ENCODE measurements around the gene PTOV1.

Gene PTOV1

DNA sequence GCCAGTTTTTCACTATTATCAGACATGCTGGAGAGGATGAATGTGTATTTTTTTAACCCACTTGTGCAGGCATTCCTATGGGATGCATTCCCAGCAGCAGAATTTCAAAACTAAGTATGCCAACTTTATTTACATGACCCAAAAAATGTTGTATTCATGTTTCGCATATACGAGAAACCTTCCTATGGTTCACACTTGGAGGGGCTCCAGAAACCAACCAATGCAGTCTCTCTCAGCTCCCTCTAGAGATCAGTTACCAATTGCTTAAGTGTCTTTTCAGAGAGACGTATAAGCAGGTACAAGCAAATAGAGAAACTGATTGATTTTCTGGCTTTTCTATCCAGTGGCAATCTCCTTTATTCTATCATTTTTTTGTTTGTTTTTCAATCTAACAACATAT is 5.5 kb upstream of the PTOV1 start:
- DNase-seq = no peak

DNA sequence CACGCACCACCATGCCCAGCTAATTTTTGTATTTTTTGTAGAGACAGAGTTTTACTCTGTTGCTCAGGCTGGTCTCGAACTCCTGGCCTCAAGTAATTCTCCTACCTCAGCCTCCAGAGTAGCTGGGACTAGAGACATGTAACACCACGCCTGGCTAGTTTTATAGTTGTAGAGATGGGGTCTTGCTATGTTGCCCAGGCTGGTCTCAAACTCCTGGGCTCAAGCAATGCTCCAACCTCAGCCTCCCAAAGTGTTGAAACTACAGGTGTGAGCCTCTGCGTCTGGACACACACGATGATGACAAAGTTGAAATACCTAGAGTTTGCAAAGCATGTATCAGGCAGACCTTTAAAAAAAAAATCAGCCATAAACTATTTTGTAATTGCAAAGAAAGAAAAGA is 4.6 kb upstream of the PTOV1 start:
- no peak for DNase-seq

DNA sequence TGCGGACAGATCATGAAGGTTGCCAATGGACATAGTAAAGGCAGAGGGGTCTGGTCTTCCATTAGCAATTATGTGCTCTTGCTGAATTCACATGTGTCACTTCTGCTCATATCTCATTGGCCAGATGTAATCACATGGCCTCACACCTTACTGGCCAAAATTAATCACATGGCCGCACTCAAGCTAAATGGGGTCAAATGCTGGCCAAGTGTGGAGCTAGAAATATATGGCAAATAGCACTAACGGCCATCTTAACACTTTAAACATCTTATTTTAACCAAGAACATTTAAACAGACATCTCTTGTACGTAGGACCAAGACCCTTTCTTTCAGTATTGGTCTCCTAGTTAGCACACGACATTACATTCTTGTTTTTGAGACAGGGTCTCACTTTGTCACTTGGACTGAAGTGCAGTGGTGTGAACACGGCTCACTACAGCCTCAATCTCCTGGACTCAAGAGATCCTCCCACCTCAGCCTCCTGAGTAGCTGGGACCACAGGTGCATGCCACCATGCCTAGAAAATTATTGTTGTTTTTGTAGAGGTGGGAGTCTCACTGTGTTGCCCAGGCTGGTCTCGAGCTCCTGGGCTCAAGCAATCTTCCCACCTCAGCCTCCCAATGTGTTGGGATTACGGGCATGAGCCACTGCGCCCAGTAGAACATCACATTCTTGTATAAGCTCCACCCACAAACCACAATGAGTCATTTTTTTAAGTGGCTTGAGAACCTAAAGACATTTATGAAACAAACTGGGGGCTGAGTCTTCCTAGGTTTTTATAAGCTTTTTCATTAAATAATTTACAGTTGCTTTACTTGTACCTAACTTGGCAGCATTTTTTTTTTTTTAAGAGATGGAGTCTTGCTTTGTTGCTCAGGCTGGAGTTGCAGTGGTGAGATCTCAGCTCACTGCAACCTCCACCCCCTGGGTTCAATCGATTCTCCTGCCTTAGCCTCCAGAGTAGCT is 2.9 kb upstream of the PTOV1 start:
- DNase-seq = no peak

DNA sequence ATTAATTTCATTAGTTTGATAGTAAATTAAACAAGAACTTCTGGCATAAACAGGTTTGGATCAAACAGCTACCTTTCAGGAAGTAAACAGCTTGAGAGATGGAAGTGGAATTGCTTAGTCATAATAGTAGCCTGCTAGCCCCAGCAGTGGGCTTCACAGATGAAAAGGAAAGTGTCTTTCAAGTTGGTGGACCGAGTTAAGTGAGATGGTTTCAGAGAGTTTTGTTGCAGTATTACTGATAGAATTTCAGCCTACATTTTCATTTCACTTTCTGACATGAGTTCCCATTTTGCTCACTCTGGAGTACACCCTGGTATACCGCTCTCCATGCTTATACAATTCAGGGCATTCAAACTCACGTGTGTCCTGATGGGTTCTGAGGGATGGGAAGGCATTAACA is 2.0 kb upstream of the PTOV1 start:
- DNase-seq = no peak

DNA sequence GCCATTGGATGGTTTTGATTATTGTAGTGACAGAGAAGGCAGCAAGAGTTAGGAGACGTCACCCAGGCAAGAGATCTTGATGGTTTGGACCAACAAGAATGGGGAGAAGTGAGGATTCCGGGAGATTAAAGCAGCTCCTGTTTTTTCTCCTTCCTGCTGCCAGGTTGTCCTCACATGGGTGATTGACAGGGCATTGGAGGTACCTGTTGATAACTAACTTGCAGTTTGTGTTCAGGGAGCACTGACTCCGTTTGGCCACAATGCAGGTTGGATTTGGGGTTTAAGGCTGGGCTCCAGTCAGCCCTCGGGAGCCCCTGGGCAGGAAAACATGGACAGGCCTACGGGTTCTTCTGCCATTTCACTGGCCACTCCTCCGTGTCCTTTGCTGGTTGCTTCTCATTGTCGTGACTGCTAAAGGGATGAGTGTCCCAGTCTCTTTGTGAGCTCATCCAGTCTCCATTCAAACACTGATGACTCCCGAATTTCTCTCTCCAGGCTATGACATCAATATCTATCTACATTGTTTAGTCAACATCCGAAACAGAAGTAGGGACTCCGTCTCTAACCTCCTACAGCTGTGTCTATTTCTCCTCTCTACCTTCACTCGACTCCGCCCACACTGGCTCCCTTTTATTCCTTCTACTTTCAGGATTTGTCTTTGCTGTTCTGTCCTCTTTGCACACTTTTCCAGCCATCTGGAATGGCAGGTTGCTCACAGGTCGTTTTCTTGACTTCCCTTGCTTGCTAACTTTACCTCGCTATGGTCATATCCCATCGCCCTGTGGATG is 1.3 kb upstream of the PTOV1 start:
- no peak for DNase-seq

DNA sequence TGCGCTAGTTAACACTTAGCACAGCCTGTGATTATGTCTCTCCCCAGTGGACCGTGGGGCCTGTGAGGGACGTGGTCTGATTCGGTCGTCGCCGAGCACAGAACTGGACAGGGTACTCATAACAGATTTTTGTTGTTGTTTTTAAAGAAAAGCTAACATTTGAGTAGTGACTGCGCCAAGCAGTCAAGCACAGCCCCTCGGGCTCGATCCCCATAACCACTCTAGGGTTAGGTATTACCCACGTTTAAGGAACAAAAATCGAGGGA is 805 bp upstream of the PTOV1 start:
- no peak for DNase-seq

DNA sequence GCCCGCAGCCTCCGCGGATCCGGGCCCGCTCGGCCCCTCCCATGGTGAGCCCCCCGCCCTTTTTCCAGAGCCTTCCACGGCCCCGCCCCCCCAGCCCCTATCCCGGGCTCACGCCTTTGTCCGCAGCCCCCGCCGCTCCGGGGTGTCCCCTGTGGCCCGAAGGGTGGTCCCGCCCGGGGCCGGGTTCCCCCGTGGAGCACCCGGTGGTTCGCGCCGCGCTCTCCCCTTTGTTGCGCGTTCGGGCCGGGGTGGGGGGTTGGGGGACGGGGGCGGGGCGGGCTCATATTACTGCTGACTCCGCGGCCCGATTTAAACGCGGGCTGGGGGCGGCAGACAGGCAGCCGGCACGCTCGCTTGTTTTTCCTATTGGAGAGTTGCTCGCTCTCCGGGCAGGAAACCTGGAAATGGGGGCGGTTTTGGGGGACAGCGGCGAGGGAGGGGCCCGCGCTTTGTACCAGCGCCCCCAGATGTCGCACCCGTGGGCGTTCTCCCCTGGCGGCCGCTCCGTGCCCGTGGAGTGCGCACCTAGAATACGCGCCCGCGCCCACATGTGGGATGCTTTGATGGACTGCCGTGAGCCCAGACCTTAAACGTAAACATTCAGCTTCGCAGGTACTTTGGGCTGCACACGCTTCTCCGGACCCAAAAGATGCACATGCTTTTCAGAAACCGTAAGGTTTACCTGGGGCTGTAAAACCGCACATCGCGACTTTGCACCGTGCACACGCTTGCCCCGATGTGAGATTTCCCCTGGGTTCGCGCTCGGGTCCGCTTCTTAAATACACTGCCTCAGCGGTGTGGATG is 699 bp downstream of the PTOV1 start:
- DNase-seq = peak; percentile 24

DNA sequence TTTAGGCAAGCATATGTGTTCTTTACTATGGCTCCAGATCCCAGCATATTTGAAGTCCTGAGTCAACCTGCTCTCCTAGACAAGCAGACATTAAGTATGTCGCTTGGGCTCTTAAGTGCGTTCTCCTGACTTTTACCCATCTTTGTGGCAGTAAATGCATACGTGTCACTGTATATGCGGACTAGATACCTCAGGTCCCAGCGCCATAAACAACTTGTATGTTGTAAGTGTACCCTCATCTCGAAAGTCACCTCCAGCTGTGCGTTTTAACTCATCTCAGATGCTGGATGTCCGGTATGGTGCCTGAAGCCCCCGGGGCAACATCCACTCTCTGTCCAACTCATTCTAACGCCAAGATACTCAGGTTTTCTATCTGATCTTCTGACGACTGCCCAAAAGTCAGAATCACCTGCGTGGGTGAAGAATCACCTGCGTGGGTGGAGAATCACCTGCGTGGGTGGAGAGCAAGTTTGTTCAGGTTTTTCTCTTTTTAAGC is 1.7 kb downstream of the PTOV1 start:
- no peak for DNase-seq

DNA sequence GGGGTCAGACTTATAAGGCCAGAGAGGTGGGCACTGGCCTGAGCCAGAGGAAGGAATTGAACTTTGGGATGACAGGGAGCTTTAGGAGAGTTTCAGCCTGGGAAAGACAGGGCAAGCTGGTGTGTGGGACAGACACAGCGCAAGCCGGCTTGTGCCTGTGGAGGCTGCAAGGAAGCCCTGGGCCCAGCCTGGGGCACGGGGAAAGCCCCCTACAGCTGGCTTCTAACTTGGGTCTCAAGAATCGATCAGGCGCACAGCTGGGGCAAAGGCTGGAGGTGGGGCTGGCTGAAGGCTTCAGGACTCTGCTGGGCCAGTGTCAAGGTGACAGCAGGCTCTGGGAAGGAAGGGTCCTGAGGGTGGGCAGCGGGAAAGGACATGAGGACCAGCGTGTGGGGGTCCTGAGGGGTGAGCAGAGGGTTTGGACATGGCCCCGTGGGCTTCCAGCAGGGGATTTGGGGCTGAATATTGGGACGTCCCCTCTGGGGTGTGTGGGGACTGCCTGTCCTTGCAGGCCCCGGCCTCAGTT is 3.0 kb downstream of the PTOV1 start:
- DNase-seq = no peak

DNA sequence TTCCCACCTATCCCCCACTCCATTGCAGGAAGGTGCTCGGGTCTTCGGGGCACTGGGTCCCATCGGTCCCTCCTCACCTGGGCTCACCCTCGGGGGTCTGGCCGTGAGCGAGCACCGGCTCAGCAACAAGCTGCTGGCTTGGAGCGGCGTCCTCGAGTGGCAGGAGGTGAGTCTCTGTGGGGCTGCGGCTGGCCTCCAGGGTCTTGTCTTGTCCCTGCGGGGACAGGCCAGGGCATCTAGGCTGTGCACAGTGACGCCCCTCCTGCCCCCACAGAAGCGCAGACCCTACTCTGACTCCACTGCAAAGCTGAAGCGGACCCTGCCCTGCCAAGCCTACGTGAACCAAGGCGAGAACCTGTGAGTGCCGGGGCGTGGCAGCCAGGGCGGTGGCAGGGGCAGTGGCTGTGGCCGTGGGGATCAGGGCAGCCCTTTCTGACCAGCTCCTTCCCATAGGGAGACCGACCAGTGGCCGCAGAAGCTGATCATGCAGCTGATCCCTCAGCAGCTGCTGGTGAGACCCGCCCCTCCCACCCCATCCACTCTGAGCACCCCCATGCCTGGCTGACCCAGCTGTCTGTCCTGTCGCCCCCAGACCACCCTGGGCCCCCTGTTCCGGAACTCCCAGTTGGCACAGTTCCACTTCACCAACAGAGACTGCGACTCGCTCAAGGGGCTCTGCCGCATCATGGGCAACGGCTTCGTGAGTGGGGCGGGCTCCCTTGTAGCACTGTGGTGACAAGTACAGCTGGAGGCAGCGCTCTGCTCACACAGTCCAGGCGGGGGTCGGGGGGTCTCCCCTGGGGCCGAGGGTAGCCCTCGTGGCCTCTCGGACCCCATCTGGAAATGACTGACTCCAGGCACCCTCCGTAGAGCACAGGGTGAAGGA is 3.7 kb downstream of the PTOV1 start:
- no peak for DNase-seq

DNA sequence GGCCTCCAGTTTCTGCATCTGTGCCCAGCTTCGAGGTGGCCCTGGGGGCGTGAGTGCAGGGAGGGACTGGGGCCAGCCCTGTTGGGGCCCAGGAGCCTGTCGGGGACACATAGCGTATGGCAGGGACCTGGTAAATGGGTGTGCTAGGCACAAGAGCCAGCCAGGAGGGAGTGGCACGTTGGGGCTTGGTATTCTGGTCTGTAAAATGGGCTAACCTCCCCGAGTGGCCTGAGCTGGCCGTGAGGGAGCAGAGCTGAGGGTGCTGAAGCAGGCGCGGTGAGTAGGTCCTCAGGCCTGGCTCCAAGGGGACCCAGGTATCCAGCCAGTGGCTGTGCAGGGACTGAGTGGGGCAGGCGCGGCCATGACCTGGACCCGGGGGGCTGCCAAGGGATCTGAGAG is 4.3 kb downstream of the PTOV1 start:
- DNase-seq = no peak

DNA sequence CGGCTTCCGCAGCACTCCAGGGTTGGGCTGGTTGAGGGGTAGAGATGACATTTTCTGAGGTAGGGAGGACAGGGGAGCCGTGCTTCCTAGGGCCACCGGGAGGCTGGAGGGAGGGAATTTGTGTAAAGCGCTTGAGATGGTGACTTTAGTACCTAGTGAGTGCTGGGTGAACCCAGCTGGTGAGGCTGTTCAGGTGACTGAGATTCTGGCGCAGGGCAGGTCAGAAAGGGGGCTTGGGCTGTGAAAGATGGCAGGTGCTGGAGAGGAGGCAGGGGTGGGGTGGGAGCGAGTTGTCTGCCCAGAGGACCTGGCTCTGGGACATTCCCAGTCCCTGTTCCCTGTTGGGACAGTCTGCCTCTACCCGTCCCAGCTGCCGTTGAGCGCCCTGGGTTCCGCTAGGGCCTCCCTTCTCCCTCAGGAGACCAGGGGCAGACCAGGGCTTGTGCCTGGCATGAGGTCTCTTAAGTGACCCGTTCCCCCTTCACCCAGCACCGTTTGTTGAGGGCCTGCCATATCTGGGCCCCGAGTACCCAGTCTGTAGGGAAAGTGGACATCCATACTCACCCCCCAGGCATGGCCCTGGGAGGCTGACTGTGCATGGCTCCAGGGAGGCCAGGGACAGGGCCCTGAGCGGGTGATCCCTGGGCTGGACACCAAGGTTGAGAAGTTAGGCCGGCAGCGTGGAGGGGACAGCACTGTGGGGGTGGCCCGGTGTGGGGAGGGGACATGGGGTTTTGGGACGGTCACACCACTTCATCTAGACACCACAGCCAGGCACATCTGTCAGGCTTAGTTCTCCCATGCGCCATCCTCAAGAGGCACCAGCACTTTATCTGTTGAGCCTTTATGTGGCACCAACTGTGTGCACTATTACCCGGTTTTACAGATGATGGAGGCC is 5.0 kb downstream of the PTOV1 start:
- no peak for DNase-seq

DNA sequence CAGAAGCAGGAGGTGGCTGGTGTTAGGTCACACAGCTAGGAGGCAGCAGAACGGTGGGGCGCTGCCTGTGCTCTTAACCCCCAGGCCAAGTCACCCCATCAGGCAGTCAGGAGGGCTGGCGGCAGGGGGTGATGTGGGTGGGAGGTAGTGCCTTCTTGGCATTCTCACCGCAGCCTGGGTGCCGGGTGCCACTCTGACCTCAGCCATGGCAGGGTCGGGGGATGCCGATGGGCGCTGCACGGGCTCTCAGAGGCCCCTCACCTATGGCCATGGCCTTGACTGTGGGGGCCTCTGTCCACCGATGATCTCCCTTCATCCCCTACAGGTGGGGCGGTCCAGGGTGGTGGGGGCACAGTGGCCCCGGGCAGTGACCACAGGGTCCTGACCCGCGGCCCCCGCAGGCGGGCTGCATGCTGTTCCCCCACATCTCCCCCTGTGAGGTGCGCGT is 5.6 kb downstream of the PTOV1 start:
- no peak for DNase-seq

DNA sequence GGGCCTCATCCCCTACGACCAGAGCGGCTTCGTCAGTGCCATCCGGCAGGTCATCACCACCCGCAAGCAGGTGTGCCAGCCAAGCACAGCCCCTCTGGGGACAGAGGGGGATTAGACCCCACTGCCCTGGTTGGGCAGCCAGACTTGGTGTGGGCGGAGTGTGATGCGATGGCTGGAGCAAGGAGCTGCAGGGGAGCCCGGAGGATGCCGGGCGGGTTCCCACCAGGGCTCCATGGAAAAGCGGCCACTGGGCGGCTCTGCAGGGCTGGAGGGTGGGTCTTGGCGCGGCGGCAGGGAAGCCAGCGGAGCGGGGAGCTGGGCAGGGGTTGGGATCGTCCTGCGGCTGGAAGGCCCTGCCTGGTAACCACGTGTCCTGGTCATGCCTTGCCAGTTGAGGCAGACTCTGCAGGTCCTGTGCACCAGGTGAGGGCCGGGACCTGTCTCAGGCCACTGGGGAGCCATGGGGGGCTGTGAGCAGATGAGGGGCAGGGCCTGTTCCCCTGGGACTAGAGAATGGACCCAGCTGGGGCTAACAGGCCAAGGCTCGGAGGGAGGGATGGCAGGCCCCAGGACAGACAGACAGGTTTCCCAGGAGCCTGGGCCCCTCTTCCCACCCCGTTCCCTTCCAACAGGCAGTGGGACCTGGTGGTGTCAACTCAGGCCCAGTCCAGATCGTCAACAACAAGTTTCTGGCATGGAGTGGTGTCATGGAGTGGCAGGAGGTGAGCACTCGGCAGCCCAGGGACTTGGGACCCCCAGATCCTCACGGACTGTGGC is 6.3 kb downstream of the PTOV1 start:
- DNase-seq = no peak

DNA sequence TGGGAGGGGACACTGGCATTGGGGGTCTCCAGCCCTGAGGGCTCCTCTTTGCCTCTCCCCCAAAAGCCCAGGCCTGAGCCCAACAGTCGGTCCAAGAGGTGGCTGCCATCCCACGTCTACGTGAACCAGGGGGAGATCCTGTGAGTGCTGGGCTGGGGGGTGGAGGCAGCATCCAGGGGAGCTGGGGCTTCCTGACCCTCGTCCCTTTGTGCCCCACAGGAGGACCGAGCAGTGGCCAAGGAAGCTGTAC is 6.8 kb downstream of the PTOV1 start:
- no peak for DNase-seq

DNA sequence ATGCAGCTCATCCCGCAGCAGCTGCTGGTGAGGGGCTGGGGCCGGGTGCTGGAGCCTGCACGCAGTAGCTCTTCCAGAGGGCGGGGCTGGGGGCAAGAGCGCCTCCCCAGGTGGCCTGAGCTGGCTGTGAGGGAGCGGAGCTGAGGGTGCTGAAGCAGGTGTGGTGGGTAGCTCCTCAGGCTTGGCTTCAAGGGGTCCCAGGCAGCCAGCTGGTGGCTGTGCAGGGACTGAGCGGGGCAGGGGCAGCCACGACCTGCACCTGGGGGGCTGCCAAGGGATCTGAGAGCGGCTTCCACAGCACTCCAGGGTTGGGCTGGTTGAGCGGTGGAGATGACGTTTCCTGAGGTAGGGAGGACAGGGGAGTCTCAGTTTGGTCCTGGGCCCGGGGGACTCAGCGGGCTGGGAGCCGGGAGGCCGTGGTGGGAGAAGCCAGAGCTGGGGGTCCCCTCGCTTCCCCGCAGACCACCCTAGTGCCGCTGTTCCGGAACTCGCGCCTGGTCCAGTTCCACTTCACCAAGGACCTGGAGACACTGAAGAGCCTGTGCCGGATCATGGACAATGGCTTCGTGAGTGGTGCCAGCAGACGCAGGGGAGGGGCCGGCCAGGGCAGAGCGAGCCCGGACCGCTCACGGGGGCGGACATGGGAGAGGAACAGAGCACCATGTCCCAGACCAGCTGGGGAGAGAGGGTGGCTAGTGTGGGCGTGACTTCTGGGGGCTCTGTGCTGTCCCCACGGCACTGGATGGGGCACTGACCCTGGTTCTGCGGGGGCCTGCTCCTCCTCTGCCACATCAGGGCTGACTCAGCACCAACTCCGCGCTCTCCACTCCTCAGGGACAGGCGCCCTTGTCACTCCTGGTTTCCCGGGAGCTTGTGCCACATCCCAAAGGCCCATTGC is 7.4 kb downstream of the PTOV1 start:
- DNase-seq = no peak

DNA sequence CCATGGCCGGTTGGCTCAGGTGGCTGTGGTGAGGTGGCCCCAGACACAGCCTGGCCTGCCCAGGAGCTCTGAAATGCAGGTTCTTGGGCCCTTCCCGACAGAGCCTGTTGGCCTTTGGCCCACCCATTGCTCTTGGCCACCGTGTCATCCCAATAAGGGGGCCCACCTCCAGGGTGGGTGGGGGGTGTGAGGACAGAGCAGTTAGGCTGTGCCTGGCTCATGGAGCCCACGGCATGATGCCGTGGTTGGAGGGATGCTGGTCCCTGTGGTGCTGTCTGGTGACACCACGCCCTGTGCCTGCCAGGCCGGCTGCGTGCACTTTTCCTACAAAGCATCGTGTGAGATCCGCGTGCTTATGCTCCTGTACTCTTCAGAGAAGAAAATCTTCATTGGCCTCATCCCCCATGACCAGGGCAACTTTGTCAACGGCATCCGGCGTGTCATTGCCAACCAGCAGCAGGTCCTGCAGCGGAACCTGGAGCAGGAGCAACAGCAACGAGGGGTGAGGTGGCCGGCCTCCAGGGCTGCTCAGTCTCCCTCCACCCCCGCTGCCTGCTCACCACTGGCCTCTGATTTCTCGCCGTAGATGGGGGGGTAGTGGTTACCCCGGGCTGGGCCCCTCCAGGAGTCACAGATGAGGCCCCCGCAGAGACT is 8.8 kb downstream of the PTOV1 start:
- DNase-seq = no peak

DNA sequence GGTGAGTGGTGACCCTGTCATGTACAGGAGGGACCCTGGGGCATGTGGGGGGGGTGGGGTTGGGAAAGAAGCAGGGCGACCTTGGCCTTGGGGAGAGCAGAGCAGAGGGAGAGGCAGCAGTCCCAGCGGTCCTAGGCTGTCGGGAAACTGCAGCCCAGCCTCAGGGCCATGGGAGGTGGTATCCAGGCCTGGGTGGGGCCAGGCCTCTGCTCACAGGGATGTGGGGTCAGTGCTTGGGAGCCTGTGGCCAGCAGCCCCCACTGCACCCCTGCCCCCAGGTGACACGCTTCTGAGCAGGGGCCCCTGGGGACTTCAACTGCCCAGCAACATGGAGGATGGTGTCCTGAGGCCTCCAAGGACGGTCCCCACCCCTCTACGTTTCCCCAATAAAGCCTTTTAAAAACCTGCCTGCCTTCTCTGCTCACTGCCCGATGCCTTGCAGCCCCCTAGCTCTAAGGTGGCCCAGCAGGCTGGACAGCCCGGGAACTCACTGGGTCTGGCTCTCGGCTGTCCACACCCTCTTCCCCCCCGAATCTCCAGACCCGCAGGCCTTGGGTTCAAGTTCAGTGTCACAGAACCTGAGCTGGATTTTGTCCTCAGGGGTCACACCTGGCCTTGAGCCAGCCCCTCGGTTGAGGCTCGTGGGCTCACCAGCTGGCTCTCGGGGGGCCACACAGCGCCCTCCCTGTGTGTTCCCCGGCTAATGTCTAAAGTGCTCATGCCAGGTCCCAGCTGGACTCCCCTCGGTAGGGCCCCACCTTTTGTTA is 9.6 kb downstream of the PTOV1 start:
- no peak for DNase-seq
